Naive thymus-derived CD4-positive, alpha-beta T cell (primary cell): ENCODE data around the gene RPS27A. TPM values are rescaled to one million over a fixed set of nuclear protein-coding genes. Genes with fewer than 3 reads are reported as not detected.

Experiments
- ATAC-seq: fragments of 150-1000 bp; cut with Tn5 transposase; 2 replicates; pipeline ENCODE4 v1.10.0; 2021; ENCODE audit warnings: mild to moderate bottlenecking, moderate library complexity
- CTCF ChIA-PET: fragments of 350-600 bp; sonication (Branson Sonifier 250); formaldehyde crosslinking; loops from one replicate; lab custom pipeline; 2021; ENCODE audit warnings: antibody characterized with exemption; lab: Charles Lee
- POLR2A ChIA-PET: fragments of 350-600 bp; sonication (Branson Sonifier 250); formaldehyde crosslinking; loops from one replicate; lab custom pipeline; 2021; ENCODE audit warnings: antibody characterized with exemption, inconsistent platforms; lab: Charles Lee
- DNase-seq, 9 donors: peaks; one replicate each; pipeline versions ENCODE4 v3.0.0 to v3.0.0-alpha.2; 2020 to 2022; ENCODE audit warnings: mixed read lengths in 1 of 9
- H3K27ac ChIP-seq: one replicate; pipeline ENCODE4 v1.7.0; 2013; ENCODE audit warnings: mild to moderate bottlenecking, low read depth, low read length, moderate library complexity
- H3K27me3 ChIP-seq, 2 donors: one replicate each; pipeline ENCODE4 v1.7.0; 2013; ENCODE audit warnings: low read length in 2 of 2, mild to moderate bottlenecking in 2 of 2, moderate library complexity in 2 of 2; ENCODE audit not compliant: control insufficient read depth in 2 of 2, insufficient read depth in 2 of 2
- H3K36me3 ChIP-seq, 3 experiments: 1 replicate in 2 of 3; 2 replicates in 1 of 3; pipeline ENCODE4 v1.7.0; 2013; ENCODE audit warnings: low read length in 3 of 3, mild to moderate bottlenecking in 3 of 3, moderate library complexity in 1 of 3; ENCODE audit not compliant: insufficient read depth in 3 of 3, control insufficient read depth in 2 of 3
- H3K4me1 ChIP-seq, 2 donors: one replicate each; pipeline ENCODE4 v1.7.0; 2013; ENCODE audit warnings: low read length in 2 of 2, mild to moderate bottlenecking in 2 of 2, moderate library complexity in 1 of 2; ENCODE audit not compliant: control insufficient read depth in 2 of 2, insufficient read depth in 2 of 2
- H3K4me3 ChIP-seq: 2 replicates; pipeline ENCODE4 v1.7.0; 2013; ENCODE audit warnings: mild to moderate bottlenecking, low read length
- H3K9me3 ChIP-seq, 3 experiments: 1 replicate in 2 of 3; 2 replicates in 1 of 3; pipeline ENCODE4 v1.7.0; 2013; ENCODE audit warnings: low read length in 3 of 3; ENCODE audit not compliant: control insufficient read depth in 2 of 3
- H3K27ac Mint-ChIP-seq, 9 donors: one replicate each; pipeline ENCODE4 v1.8.0; 2020 to 2022; ENCODE audit warnings: mixed read lengths in 9 of 9, mild to moderate bottlenecking in 8 of 9, moderate library complexity in 5 of 9, inconsistent platforms in 2 of 9
- H3K27me3 Mint-ChIP-seq, 5 donors: one replicate each; pipeline ENCODE4 v1.8.0; 2021 to 2022; ENCODE audit warnings: mixed read lengths in 5 of 5, mild to moderate bottlenecking in 1 of 5
- H3K36me3 Mint-ChIP-seq, 5 donors: one replicate each; pipeline ENCODE4 v1.8.0; 2020 to 2022; ENCODE audit warnings: mixed read lengths in 5 of 5, mild to moderate bottlenecking in 3 of 5, inconsistent platforms in 1 of 5
- H3K4me1 Mint-ChIP-seq, 7 donors: one replicate each; pipeline ENCODE4 v1.8.0; 2020 to 2022; ENCODE audit warnings: mixed read lengths in 7 of 7, mild to moderate bottlenecking in 3 of 7, inconsistent platforms in 1 of 7
- H3K4me3 Mint-ChIP-seq, 10 donors: one replicate each; pipeline ENCODE4 v1.8.0; 2020 to 2022; ENCODE audit warnings: mild to moderate bottlenecking in 10 of 10, mixed read lengths in 10 of 10, moderate library complexity in 6 of 10, inconsistent platforms in 2 of 10
- H3K9me3 Mint-ChIP-seq, 11 donors: one replicate each; pipeline ENCODE4 v1.8.0; 2020 to 2022; ENCODE audit warnings: mixed read lengths in 11 of 11, mild to moderate bottlenecking in 4 of 11, inconsistent platforms in 1 of 11, moderate library complexity in 1 of 11
- intact Hi-C, 2 donors: fragments of 100-400 bp; cut with micrococcal nuclease; formaldehyde crosslinking; loops; one replicate each; pipeline ENCODE4 v1.15.1; 2023
- polyA plus RNA-seq, 2 donors: library from polyadenylated mRNA; unstranded; fragments of 300-500 nt; fragmentation: Illumina TruSeq; gene quantifications; one replicate each; pipeline ENCODE4 v1.2.3, GENCODE V29; 2021
- total RNA-seq, 6 experiments: library from RNA in 5 of 6; stranded (reverse) in 5 of 6; gene quantifications; 1 replicate in 5 of 6; 2 replicates in 1 of 6; pipeline ENCODE4 v1.2.3 and lab custom pipeline; 2021 to 2026

The RPS27A gene
- total and polyA plus RNA-seq, 7 experiments from 2014 or later = 948 to 4,603 (median 2,191) TPM

DNA sequence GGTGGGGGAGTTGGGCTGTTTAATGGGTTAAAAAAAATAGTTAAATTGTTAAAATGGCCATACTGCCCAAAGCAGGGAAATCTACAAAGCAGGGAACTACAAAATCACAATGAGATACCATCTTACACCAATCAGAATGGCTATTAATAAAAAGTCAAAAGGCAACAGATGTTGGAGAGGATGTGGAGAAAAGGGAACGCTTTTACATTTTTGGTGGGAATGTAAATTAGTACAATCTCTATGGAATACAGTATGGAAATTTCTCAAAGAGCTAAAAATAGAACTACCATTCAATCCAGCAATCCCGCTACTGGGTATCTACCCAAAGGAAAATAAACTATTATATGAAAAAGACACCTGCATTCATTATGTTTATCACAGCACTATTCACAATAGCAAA is 27.5 kb upstream of the RPS27A start:
- no peak overlapping the region for H3K4me3 ChIP-seq
- no peaks in the 10 kb centered on the region for H3K9me3 ChIP-seq
- H3K27ac ChIP-seq = no peak overlapping the region
- Mint-ChIP-seq H3K27ac (no peak overlapping the region), H3K27me3 (no peaks in the 10 kb centered on the region), H3K36me3 (peaks cover 11 to 43% (median 38%) of the 10 kb centered on the region in 5 donors), H3K9me3 (peaks cover 0 to 39% (median 15%) of the 10 kb centered on the region in 11 donors), H3K4me3 (no peak overlapping the region), H3K4me1 (peaks cover 0 to 1% (median 0%) of the 10 kb centered on the region in 7 donors)
- no peaks in the 10 kb centered on the region for H3K36me3 ChIP-seq
- DNase-seq = no peak
- intact Hi-C loops = no loop called here
- no peak for ATAC-seq
- CTCF ChIA-PET = no interaction called here
- POLR2A ChIA-PET = no interaction called here
- H3K4me1 ChIP-seq = no peaks in the 10 kb centered on the region
- H3K27me3 ChIP-seq = no peaks in the 10 kb centered on the region

DNA sequence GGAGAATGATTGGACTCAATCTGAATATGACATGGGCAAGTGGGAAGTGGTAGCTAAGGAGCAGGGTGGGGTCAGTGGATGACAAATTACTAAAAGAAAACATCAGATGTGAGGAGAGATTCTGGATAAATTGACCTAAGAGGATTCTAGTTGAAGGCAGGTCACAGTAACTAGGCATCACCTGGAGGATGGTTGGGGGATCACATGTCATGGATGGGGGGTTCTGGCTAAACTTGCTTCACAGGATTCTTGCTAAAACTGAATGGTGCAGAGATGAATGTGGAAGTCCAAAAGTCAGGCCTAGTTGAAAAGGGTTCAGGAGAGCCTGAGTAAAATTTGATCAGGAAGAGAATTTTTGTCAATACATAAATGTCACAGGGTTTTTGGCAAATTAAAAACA is 18.7 kb upstream of the RPS27A start:
- H3K4me3 Mint-ChIP-seq = no peak overlapping the region
- POLR2A ChIA-PET = no interaction called here

DNA sequence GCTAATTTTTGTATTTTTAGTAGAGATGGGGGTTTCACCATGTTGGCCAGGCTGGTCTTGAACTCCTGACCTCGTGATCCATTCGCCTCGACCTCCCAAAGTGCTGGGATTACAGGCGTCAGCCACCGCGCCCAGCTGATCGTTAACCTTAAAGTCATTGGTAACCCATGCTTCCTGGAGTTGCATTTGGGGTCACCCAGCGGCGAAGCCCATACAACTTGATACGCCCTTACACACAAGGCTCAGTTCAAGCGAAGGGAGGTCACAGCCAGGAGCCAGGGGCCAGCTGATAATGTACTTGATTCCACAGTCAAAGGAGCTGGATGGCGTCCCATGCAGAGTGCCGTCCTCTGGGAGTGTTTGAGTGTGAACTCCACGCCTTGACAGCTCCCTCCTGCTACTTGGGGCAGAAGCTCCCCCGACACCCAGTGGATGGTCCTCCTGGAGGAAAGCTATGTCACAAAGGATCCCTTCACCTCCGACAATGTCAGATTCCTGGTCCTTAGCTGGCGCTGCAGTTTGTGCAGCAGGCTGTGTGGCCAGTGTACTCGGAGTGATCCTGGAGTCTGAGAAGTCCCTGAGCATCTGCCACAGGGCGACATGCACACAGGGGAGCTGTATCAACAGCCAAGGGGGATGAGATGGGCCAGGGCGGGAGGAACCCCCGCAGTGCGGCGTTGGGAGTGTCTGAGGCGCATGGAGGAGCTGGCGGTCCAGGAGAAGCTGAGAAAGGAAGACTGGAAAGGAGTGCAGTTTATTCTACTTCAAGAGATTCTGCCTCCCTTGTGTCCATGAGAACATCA is 8.3 kb upstream of the RPS27A start:
- Histone ChIP-seq H3K4me3 (no peak overlapping the region), H3K4me1 (peaks cover 14 to 18% of the 10 kb centered on the region in 2 donors), H3K27me3 (no peaks in the 10 kb centered on the region), H3K9me3 (no peaks in the 10 kb centered on the region), H3K36me3 (no peaks in the 10 kb centered on the region), H3K27ac (peak overlapping the region; percentile 92)
- Mint-ChIP-seq H3K27me3 (no peaks in the 10 kb centered on the region), H3K4me1 (peaks cover 30 to 62% (median 48%) of the 10 kb centered on the region in 7 donors), H3K27ac (peak overlapping the region; percentile 72 to 94 (median 89)), H3K4me3 (peak overlapping the region; percentile 71 to 89 (median 82)), H3K36me3 (peaks cover 0 to 15% (median 8%) of the 10 kb centered on the region in 5 donors), H3K9me3 (peaks cover 0 to 7% (median 0%) of the 10 kb centered on the region in 11 donors)
- DNase-seq = peak in 1 of 9 donors; percentile 13
- intact Hi-C loops = loop anchor here (1.0 to 5.0 kb wide), 11 partner anchors 8 to 393 kb away; partner anchors contain the start of genes CLHC1 (in 2 of the 2), RPS27A (in 2 of the 2), RTN4 (in 2 of the 2) and CCDC88A (in 1 of the 2)
- ChIA-PET CTCF (no interaction called here), POLR2A (interaction anchor here (0.8 to 5.2 kb wide), 10 partner anchors 9 to 651 kb away, joined by 3 to 79 read pairs (median 4); partner anchors contain the start of genes CLHC1, RPS27A and RTN4)
- ATAC-seq = no peak

More for the DNA sequence above, 18.7 kb upstream of the RPS27A start:
- Mint-ChIP-seq H3K9me3 (no peaks in the 10 kb centered on the region), H3K27me3 (no peaks in the 10 kb centered on the region), H3K4me1 (peaks cover 0 to 4% (median 0%) of the 10 kb centered on the region in 7 donors), H3K36me3 (peaks cover 0 to 5% (median 0%) of the 10 kb centered on the region in 5 donors), H3K27ac (no peak overlapping the region)
- DNase-seq (no peak), ATAC-seq (no peak)
- H3K27me3 ChIP-seq = no peaks in the 10 kb centered on the region
- no peaks in the 10 kb centered on the region for H3K9me3 ChIP-seq
- no peak overlapping the region for H3K27ac ChIP-seq
- H3K4me1 ChIP-seq = no peaks in the 10 kb centered on the region
- H3K4me3 ChIP-seq = no peak overlapping the region
- CTCF ChIA-PET = interaction anchor here (1.3 kb wide), 1 partner anchor 541 kb away, joined by 3 read pairs; no protein-coding TSS in a partner anchor
- no peaks in the 10 kb centered on the region for H3K36me3 ChIP-seq
- intact Hi-C loops = no loop called here

DNA sequence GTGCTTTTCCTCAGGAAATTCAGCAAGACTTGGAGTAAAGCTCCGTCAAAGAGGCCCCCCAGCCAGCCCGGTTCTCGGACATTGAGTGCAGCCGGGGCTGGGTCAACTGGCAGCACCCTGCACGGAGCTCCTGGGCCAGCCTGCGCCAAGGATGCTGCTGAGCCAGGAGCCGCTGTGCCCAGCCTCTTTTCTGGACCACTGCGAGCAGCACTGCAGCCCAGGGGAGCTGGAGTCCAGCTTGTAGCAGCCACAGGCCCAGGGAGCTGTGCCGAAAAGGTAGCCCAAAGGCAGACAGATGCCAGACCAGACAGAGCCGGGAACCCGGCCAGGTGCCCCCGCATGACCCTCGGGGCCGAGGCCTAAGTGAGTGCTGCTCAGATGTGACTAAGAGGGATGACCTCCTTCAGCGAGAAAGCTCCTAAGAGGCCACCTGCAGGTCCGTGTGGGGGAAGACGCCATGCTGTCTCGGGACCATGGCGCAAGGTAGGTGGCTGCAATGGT is 7.7 kb upstream of the RPS27A start:
- Histone ChIP-seq H3K9me3 (no peaks in the 10 kb centered on the region), H3K4me1 (peaks cover 14 to 18% of the 10 kb centered on the region in 2 donors), H3K27me3 (no peaks in the 10 kb centered on the region), H3K4me3 (no peak overlapping the region), H3K27ac (peak overlapping the region; percentile 24), H3K36me3 (no peaks in the 10 kb centered on the region)
- Mint-ChIP-seq H3K36me3 (peaks cover 0 to 18% (median 8%) of the 10 kb centered on the region in 5 donors), H3K9me3 (peaks cover 0 to 7% (median 0%) of the 10 kb centered on the region in 11 donors), H3K27me3 (no peaks in the 10 kb centered on the region), H3K4me3 (peak overlapping the region in 2 of 10 donors; percentile 16 to 81), H3K4me1 (peaks cover 31 to 65% (median 52%) of the 10 kb centered on the region in 7 donors), H3K27ac (peak overlapping the region in 7 of 9 donors; percentile 51 to 92 (median 72))
- intact Hi-C loops = loop anchor here in 1 of 2 donors (5.0 kb wide), 3 partner anchors 48 to 208 kb away; no protein-coding TSS in a partner anchor
- ATAC-seq (no peak), DNase-seq (peak in 1 of 9 donors; percentile 16)
- ChIA-PET POLR2A (interaction anchor here (0.8 to 5.2 kb wide), 5 partner anchors 8 to 652 kb away, joined by 3 to 79 read pairs (median 3); partner anchors contain the start of genes CLHC1 and RPS27A), CTCF (no interaction called here)

DNA sequence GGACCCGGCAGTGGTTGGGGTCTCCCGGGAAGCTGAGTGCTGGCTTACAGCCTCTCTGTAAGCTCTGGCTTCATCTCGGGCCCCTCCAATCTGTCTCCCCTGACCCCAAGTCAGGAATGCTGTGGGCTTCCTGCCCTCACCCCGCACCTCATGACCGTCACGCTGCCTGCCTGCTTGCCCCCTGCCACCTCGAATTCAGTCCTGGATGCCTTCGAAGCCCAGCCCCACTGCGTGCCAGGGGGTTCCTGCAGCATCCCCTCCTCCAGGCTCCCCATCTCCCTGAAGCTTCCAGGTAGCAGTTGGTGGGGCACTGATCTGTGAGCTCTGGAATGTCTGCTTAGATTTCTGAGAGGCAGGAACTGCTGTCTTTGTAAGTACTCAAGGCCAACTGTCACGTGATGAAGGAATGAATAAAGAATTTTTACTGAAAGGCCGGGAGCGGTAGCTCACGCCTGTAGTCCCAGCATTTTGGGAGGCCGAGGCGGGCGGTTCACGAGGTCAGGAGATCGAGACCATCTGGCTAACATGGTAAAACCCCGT is 6.9 kb upstream of the RPS27A start:
- ATAC-seq = no peak
- CTCF ChIA-PET = interaction anchor here (0.7 kb wide), 1 partner anchor 294 kb away, joined by 4 read pairs; the partner anchor contains the start of gene CFAP36

More for the DNA sequence above, 6.9 kb upstream of the RPS27A start:
- Histone ChIP-seq H3K36me3 (no peaks in the 10 kb centered on the region), H3K27ac (no peak overlapping the region), H3K4me3 (no peak overlapping the region), H3K9me3 (no peaks in the 10 kb centered on the region), H3K4me1 (peaks cover 14 to 17% of the 10 kb centered on the region in 2 donors), H3K27me3 (no peaks in the 10 kb centered on the region)
- POLR2A ChIA-PET = interaction anchor here (0.8 kb wide), 1 partner anchor 653 kb away, joined by 3 read pairs; no protein-coding TSS in a partner anchor
- H3K27me3 Mint-ChIP-seq = no peaks in the 10 kb centered on the region
- peaks cover 0 to 7% (median 0%) of the 10 kb centered on the region in 11 donors for H3K9me3 Mint-ChIP-seq
- no peak for DNase-seq
- peaks cover 0 to 15% (median 8%) of the 10 kb centered on the region in 5 donors for H3K36me3 Mint-ChIP-seq
- peak overlapping the region in 2 of 10 donors; percentile 21 to 72 for H3K4me3 Mint-ChIP-seq
- intact Hi-C loops = no loop called here
- H3K27ac Mint-ChIP-seq = peak overlapping the region in 7 of 9 donors; percentile 16 to 55 (median 45)
- H3K4me1 Mint-ChIP-seq = peaks cover 37 to 65% (median 55%) of the 10 kb centered on the region in 7 donors
